GM19238 (cell line): Measurements from ENCODE around the gene SERGEF.

Experiments
- DNase-seq: peaks from one replicate; pipeline ENCODE4 v3.0.0; 2011; ENCODE audit warnings: low spot score; ENCODE audit not compliant: insufficient read length

SERGEF gene

GRCh38 chr11:17816232-17816931, 196.5 kb downstream of the SERGEF start:
- DNase-seq = no peak

DNA sequence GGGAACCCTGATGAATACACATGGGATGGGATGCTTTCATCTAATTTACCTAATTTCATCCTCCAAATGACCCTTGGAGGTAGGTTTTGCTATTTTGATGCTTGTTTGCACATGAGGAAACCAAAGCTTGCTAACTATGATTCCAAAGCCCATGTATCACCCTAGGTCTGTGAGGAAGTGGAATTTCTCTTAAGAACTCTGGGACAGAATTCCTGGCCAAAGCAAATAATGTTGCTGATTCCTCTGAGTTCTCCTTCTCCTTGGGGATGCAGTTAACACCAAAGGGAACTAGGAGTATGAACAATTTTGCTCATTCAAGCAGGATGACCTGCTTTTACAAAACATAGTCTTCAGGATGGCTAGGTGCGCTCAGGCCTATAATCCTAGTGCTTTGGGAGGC, 198.3 kb downstream of the SERGEF start:
- no peak for DNase-seq

DNA sequence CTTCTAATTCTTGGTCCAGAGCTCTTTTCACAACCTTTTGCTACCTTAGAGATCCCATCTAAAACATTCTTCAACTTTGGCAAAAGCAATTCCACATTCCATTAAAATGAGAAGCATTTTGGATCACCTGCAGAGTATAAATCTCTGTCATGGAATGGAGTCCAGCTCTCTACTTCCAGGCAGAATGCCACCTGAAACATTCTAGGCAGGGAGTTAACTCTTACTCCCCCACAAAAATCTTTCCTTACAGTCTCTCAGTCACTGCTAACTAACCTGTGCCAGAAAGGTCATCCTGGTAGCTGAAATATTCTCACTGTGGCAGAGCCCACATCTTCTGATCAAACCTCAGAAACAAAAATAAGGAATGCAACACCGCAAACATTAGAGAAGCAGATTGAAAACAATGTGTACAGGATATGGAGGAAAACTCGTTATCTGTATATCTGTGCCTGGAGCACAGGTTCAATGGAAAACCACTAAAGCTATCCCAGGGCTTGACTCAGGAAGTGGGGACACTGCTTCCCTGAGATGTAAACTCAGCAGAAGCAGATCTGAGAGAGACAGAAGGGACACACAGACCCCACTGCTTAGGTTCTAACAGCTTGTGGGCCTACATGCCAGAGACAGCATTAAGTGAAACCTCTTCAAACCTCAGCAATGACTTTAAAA, 199.3 kb downstream of the SERGEF start:
- DNase-seq = no peak

DNA sequence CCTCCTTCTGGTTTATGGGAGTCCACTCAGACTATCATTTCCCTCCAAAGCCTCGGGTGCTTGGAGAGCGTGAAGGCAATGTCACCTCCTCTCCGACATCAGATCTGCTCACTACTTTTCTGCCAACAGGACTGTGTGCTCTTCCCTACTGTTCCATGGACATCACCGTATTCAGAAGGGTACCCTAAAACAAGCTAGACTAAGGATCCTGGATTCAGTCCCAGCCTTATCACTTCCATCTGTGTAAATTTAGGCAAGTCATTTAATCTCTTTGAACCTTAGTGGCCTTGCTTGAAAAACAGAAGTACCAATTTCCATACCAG, 200.0 kb downstream of the SERGEF start:
- no peak for DNase-seq

- no peak for DNase-seq
These were observed 200.6 kb downstream of the SERGEF start for GRCh38 chr11:17812091-17812864.

DNA sequence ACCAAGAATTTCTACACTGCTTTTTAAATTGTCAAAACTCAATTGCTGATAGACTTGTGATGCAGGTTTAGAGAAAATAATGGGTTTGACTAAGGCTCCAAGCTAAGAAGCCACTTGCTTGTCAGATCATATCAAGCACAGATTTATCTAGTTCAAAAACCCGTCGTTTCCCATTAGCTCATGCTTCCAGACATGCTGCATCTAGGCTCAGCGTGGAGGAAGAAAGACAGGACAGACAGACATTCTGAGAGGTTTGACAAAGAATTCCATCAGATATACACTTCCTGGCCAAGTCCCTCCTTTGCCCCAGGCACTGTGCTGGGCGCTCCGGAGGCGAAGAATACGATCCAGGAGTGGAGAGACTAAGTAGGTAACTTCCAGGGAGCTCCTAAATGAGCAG, 201.5 kb downstream of the SERGEF start:
- DNase-seq = no peak

- no peak for DNase-seq
These were observed 202.1 kb downstream of the SERGEF start for GRCh38 chr11:17810746-17811145.

DNA sequence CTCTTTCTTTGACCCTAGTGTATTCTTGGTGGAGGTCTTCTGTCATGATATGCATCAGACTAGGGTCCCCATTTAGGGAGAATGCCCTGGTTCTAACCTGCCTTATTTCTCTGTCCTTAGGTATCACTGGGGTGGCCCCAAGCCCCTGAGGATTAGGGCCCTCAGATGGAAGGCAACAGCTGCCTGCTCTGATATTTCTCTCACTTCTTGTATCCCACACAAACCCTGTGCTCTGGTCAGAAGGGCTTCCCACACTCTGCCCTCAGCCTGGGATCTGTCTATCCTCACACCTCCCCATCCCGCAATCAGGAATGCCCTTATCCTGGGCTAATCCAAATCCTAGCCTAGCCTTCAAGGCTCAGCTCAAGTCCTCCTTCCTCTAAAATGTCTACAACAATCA, 202.8 kb downstream of the SERGEF start:
- no peak for DNase-seq

DNA sequence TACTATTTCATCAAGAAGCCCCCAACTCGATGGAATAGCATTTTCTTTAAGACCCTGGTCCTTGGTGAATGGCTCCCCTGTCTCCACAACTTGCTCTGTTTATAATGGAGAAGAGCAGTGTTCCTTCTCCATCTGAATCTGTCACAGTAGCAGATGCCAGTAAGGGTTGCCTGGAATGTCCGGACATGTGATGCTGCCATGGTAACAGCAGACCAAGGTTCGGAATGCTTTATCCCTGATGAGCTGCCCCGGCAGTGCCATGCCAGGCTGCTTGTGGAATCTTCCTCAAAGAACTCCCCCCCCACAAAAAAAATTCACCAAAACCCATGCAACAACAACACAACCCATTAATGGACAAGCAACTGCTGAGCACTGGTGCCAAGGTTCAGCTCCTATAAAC, 205.8 kb downstream of the SERGEF start:
- DNase-seq = no peak

GRCh38 chr11:17805873-17806272, 207.0 kb downstream of the SERGEF start:
- DNase-seq = no peak

- no peak for DNase-seq
These were observed 207.8 kb downstream of the SERGEF start for GRCh38 chr11:17805043-17805442.

GRCh38 chr11:17803754-17804334, 209.0 kb downstream of the SERGEF start:
- DNase-seq = no peak

- no peak for DNase-seq
These were observed 210.4 kb downstream of the SERGEF start for GRCh38 chr11:17802491-17802890.

GRCh38 chr11:17801166-17801565, 211.7 kb downstream of the SERGEF start:
- no peak for DNase-seq

DNA sequence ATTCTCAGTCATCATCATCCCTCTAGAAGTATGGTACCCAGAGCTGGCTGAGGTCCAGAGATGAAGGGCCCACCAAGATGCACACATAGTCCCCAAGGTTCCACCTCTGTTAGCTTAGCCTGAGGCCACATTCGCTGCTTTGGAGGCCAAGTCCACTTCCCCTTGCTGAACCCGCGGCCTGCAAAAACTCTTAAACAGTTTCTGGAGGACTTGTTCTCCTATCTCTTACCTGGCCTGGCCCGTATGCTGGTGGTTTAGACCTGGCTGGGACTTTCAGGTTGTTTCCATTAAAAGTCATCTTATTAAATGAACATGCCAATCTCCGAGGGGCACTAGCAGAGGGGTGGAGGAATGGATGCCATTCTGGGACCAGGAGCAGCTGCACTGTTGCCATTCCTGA, 213.7 kb downstream of the SERGEF start:
- no peak for DNase-seq

- no peak for DNase-seq
These were observed 214.1 kb downstream of the SERGEF start for GRCh38 chr11:17798716-17799115.

DNA sequence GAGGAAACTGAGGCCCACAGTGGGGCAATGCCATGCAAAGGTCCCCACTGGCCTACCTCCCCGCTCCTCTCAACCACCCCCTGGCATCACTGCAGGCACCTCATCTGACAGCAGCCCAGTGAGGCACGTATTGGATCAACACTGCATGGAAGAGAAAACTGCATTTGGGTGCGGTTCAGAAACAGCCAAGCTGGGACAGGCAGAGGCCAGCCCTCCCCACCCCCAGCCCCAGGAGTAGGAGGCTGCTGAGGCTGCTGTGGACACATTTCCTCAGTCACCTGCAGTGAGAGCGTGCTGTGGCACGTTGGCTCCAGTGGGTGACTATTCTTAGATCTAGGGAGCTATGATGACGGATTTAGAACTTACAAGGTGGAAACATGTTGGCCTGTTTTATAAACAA, 214.6 kb downstream of the SERGEF start:
- DNase-seq = no peak

GRCh38 chr11:17796154-17796553, 216.7 kb downstream of the SERGEF start:
- no peak for DNase-seq

DNA sequence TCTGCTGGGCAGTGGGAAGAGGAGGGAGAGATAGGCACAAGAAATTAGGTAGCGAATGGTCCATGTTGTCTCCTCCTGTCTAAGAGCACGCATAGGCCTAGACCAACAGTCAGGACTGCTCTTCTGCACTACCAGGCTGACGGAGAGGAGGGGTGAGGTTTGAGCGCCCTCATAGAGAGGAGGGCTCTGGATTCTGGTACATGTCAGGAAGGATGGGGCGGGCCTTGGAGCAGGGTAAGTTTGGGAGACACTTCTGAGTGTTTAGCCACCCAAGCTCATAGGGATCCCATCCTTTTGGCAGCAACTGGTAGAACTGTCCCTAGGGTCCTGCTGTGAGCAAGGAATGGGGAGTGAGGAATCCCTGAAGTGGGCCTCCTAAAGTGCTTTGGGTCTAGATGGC, 217.9 kb downstream of the SERGEF start:
- no peak for DNase-seq

DNA sequence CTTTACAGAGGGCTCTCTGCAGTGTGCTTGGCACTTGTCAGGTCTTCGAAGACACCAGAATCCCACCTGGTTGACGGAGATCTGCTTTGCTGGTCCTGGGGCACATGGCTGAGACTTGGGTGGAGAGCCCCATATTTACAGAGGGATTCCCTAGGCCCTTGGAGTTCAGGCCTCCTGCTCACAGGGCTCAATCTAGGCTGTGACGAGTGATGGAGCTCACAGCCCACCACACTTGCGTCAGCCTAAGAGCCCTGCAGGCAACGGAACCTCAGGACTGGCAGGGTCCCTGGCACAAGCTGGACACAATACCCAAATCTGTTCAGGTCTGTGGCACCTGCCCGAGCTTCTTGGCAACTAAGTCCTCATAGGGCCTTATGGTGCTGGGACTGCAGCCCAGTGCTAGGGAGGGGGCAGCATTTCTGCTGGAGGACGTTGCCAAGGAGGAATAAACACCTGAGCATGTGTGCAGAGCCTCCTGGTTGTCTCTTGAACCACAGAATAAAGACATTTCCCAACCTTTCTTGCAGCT, 219.1 kb downstream of the SERGEF start:
- no peak for DNase-seq

- no peak for DNase-seq
These were observed 220.7 kb downstream of the SERGEF start for GRCh38 chr11:17792161-17792560.

DNA sequence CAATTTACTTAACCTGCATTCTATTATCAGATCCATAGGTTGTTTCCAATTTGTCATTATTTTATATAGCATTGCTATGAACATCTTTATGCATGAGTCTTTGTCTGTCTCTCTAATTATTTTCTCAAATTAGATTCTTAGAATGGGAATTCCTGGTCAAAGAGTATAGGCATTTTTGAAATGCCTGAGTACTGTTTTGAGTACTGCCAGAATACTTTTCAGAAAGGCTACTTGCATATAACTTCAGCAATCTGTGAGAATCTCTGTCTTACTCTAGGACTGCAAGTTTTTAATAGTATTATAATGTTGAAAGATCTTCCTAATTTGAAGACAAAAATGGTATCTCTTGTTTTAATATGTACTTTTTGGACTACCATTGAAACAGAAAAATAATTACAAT, 221.7 kb downstream of the SERGEF start:
- no peak for DNase-seq
